ENCODE data around the gene RUNX1.

DNA sequence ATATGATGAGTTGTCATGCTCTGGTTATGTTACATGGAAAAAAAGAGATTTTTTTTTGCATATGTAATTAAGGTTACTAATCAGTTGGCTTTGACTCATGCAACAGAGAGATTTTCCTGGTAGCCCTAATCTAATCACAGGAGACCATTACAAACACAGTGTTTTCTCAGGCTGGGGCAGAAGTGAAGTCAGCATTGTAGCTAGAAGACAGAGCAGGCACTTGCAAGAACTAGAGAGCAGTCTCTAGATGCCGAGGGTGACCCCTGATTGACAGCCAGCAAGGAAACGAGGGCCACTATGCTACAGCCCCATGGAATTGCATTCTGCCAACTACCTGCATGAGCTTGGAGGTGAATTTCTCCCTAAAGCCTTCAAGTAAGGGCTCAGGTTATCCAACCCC is 151.3 kb downstream of the RUNX1 start:
- TF ChIP-seq POLR2A (IDR thresholded peaks at IDR 0.05) (no peak), CTCF (IDR thresholded peaks at IDR 0.05) (no peak)

All from right lobe of liver (tissue), 4 donors.